ENCODE measurements around the gene KMO. TPM values are rescaled to one million over a fixed set of nuclear protein-coding genes. Genes with fewer than 3 reads are reported as not detected.

The KMO gene
- total and polyA plus RNA-seq, 4 donors: 1.3 to 4.8 (median 2.3) TPM

DNA sequence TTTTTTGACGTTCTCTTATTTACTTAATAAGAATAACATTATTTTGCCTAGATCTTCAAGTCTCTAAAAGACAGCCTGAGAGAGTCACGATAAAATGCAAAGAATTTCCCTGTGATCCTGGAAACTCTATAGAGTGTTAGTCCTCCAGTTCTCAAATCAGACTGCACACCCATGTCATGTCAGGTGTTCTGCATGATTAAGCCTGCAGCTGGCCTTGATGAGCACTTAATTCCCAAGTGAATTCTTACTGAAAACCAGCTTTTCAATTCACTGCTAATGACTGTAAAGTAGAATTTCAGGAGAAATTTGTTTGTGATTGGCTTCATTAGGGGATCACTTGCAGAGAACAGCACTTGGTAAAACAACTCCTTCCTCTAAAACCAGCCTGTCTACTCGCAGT lies 66.1 kb downstream of the KMO start:
- intact Hi-C loops (cut with DNase I): no loop called here
- ATAC-seq (ENCODE audit: low FRiP score) (no peak), DNase-seq (no peak)
- Histone ChIP-seq H3K27ac (ENCODE audit: low read depth in 1 of 2, low read length in 2 of 2) (no peak overlapping the region), H3K4me1 (ENCODE audit: control insufficient read depth in 1 of 2, insufficient read depth in 2 of 2, low read length in 2 of 2) (no peaks in the 10 kb centered on the region), H3K4me3 (ENCODE audit: low read length in 2 of 2) (no peak overlapping the region), H3K9me3 (ENCODE audit: control insufficient read depth, low read length) (no peaks in the 10 kb centered on the region), H3K27me3 (ENCODE audit: control insufficient read depth in 1 of 2, insufficient read depth in 2 of 2, low read length in 1 of 2) (no peaks in the 10 kb centered on the region), H3K36me3 (ENCODE audit: control insufficient read depth in 1 of 2, insufficient read depth in 2 of 2, low read length in 1 of 2) (no peaks in the 10 kb centered on the region)
- WGBS, 2 donors: 70 to 76% methylated on average over 3 of the region's 3 CpGs

GRCh38 chr1:241600496-241600901 lies 68.3 kb downstream of the KMO start:
- H3K36me3 ChIP-seq (ENCODE audit: control insufficient read depth in 1 of 2, insufficient read depth in 2 of 2, low read length in 1 of 2): no peaks in the 10 kb centered on the region
- no peak overlapping the region for H3K27ac ChIP-seq (ENCODE audit: low read depth in 1 of 2, low read length in 2 of 2)
- H3K27me3 ChIP-seq (ENCODE audit: control insufficient read depth in 1 of 2, insufficient read depth in 2 of 2, low read length in 1 of 2): no peaks in the 10 kb centered on the region
- intact Hi-C loops (cut with DNase I): no loop called here
- H3K9me3 ChIP-seq (ENCODE audit: control insufficient read depth, low read length): no peaks in the 10 kb centered on the region
- peaks cover 0 to 2% of the 10 kb centered on the region in 2 donors for H3K4me1 ChIP-seq (ENCODE audit: control insufficient read depth in 1 of 2, insufficient read depth in 2 of 2, low read length in 2 of 2)
- DNase-seq (no peak), ATAC-seq (ENCODE audit: low FRiP score) (no peak)
- WGBS, 2 donors: 71 to 84% methylated on average over 2 of the region's 2 CpGs
- H3K4me3 ChIP-seq (ENCODE audit: low read length in 2 of 2): no peak overlapping the region

DNA sequence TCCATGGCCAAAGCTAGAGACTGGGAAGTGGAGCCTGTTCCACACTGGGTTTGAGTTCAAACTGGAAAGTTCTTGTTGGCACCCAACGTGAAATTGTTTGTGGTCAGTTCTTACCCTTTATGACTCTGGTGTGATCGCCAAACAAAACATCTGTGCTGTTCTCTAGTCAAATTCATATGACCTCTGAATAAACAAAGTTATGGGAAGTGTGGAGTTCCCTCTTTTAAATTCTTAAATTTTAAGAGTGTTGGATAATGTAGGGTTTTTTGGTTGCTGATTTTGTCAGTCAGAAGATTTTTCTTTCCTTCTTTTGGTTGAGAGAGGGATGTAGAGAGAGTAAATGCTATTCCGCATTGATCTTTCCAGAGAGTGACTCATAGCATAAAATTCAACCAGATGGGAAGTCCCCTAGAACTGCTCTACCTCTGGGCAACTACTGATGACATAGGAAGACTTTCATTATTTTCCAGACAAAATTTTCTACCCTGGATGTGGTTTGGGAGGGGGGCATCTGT lies 71.6 kb downstream of the KMO start:
- intact Hi-C loops (cut with DNase I): no loop called here
- H3K27ac ChIP-seq (ENCODE audit: low read depth in 1 of 2, low read length in 2 of 2): no peak overlapping the region
- ATAC-seq (ENCODE audit: low FRiP score) (peak; percentile 48), DNase-seq (no peak)
- no peaks in the 10 kb centered on the region for H3K9me3 ChIP-seq (ENCODE audit: control insufficient read depth, low read length)
- no peaks in the 10 kb centered on the region for H3K27me3 ChIP-seq (ENCODE audit: control insufficient read depth in 1 of 2, insufficient read depth in 2 of 2, low read length in 1 of 2)
- H3K4me1 ChIP-seq (ENCODE audit: control insufficient read depth in 1 of 2, insufficient read depth in 2 of 2, low read length in 2 of 2): peaks cover 0 to 2% of the 10 kb centered on the region in 2 donors
- no peak overlapping the region for H3K4me3 ChIP-seq (ENCODE audit: low read length in 2 of 2)
- no peaks in the 10 kb centered on the region for H3K36me3 ChIP-seq (ENCODE audit: control insufficient read depth in 1 of 2, insufficient read depth in 2 of 2, low read length in 1 of 2)
- WGBS, 2 donors: 48 to 53% methylated on average over 3 of the region's 3 CpGs

GRCh38 chr1:241605146-241605805 lies 73.1 kb downstream of the KMO start:
- Histone ChIP-seq H3K9me3 (ENCODE audit: control insufficient read depth, low read length) (no peaks in the 10 kb centered on the region), H3K27ac (ENCODE audit: low read depth in 1 of 2, low read length in 2 of 2) (no peak overlapping the region), H3K4me1 (ENCODE audit: control insufficient read depth in 1 of 2, insufficient read depth in 2 of 2, low read length in 2 of 2) (peaks cover 0 to 2% of the 10 kb centered on the region in 2 donors), H3K36me3 (ENCODE audit: control insufficient read depth in 1 of 2, insufficient read depth in 2 of 2, low read length in 1 of 2) (no peaks in the 10 kb centered on the region), H3K4me3 (ENCODE audit: low read length in 2 of 2) (no peak overlapping the region), H3K27me3 (ENCODE audit: control insufficient read depth in 1 of 2, insufficient read depth in 2 of 2, low read length in 1 of 2) (no peaks in the 10 kb centered on the region)
- DNase-seq (no peak), ATAC-seq (ENCODE audit: low FRiP score) (no peak)
- WGBS, 2 donors: 73 to 78% methylated on average over 9 of the region's 9 CpGs
- intact Hi-C loops (cut with DNase I): no loop called here

GRCh38 chr1:241606544-241606943 lies 74.4 kb downstream of the KMO start:
- Histone ChIP-seq H3K27ac (ENCODE audit: low read depth in 1 of 2, low read length in 2 of 2) (no peak overlapping the region), H3K36me3 (ENCODE audit: control insufficient read depth in 1 of 2, insufficient read depth in 2 of 2, low read length in 1 of 2) (no peaks in the 10 kb centered on the region), H3K4me1 (ENCODE audit: control insufficient read depth in 1 of 2, insufficient read depth in 2 of 2, low read length in 2 of 2) (peaks cover 0 to 2% of the 10 kb centered on the region in 2 donors), H3K4me3 (ENCODE audit: low read length in 2 of 2) (no peak overlapping the region), H3K9me3 (ENCODE audit: control insufficient read depth, low read length) (no peaks in the 10 kb centered on the region), H3K27me3 (ENCODE audit: control insufficient read depth in 1 of 2, insufficient read depth in 2 of 2, low read length in 1 of 2) (no peaks in the 10 kb centered on the region)
- DNase-seq (no peak), ATAC-seq (ENCODE audit: low FRiP score) (no peak)
- intact Hi-C loops (cut with DNase I): no loop called here
- WGBS, 2 donors: 72 to 78% methylated on average over 5 of the region's 5 CpGs

GRCh38 chr1:241607497-241607896 lies 75.3 kb downstream of the KMO start:
- DNase-seq (no peak), ATAC-seq (ENCODE audit: low FRiP score) (no peak)
- H3K36me3 ChIP-seq (ENCODE audit: control insufficient read depth in 1 of 2, insufficient read depth in 2 of 2, low read length in 1 of 2): no peaks in the 10 kb centered on the region
- no peaks in the 10 kb centered on the region for H3K9me3 ChIP-seq (ENCODE audit: control insufficient read depth, low read length)
- no peak overlapping the region for H3K4me3 ChIP-seq (ENCODE audit: low read length in 2 of 2)
- H3K27me3 ChIP-seq (ENCODE audit: control insufficient read depth in 1 of 2, insufficient read depth in 2 of 2, low read length in 1 of 2): no peaks in the 10 kb centered on the region
- no peak overlapping the region for H3K27ac ChIP-seq (ENCODE audit: low read depth in 1 of 2, low read length in 2 of 2)
- intact Hi-C loops (cut with DNase I): no loop called here
- H3K4me1 ChIP-seq (ENCODE audit: control insufficient read depth in 1 of 2, insufficient read depth in 2 of 2, low read length in 2 of 2): peaks cover 0 to 2% of the 10 kb centered on the region in 2 donors

- Histone ChIP-seq H3K27me3 (ENCODE audit: control insufficient read depth in 1 of 2, insufficient read depth in 2 of 2, low read length in 1 of 2) (no peaks in the 10 kb centered on the region), H3K4me3 (ENCODE audit: low read length in 2 of 2) (no peak overlapping the region), H3K4me1 (ENCODE audit: control insufficient read depth in 1 of 2, insufficient read depth in 2 of 2, low read length in 2 of 2) (peaks cover 0 to 2% of the 10 kb centered on the region in 2 donors), H3K9me3 (ENCODE audit: control insufficient read depth, low read length) (no peaks in the 10 kb centered on the region), H3K36me3 (ENCODE audit: control insufficient read depth in 1 of 2, insufficient read depth in 2 of 2, low read length in 1 of 2) (no peaks in the 10 kb centered on the region), H3K27ac (ENCODE audit: low read depth in 1 of 2, low read length in 2 of 2) (no peak overlapping the region)
- 28 to 36% methylated on average over 3 of the region's 3 CpGs for WGBS, 2 donors
- intact Hi-C loops (cut with DNase I): no loop called here
- DNase-seq: no peak
- no peak for ATAC-seq (ENCODE audit: low FRiP score)
These were observed 76.3 kb downstream of the KMO start for GRCh38 chr1:241608379-241609033.

DNA sequence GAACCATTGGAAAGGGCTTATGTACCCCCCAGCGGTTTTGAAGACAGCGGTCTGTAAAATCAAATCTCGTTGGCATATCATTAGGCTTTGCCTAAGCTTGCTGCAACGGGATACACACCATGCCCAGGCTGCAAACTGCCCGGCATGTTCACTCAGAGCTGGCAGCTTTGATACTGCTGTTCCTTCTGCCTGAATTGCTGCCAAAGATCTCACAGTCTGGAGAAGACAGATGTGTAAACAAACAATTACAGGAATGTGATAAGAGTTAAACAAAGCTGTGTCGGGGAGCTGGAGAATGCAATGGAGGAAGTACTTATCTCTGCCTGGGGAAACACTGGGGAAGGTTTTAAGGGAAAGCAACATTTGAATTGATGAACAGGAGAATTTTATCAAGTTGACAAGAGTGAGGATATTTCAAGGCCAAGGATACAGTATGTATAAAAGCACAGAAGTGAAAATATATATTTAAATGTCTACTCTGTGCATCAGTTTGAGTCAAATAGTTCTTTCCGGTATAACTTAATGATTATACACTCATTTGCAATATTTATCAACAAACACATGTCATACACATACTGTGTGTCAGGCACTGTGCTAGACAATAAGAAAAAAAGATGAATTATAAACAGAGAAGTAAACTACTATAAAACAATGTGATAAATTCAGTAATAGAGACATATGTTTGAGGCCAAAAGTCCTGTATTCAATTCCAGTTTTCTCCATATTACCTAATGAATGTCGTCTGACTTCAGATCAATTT lies 78.1 kb downstream of the KMO start:
- 34 to 36% methylated on average over 8 of the region's 8 CpGs for WGBS, 2 donors
- no peaks in the 10 kb centered on the region for H3K9me3 ChIP-seq (ENCODE audit: control insufficient read depth, low read length)
- H3K27ac ChIP-seq (ENCODE audit: low read depth in 1 of 2, low read length in 2 of 2): no peak overlapping the region
- DNase-seq (no peak), ATAC-seq (ENCODE audit: low FRiP score) (no peak)
- H3K4me1 ChIP-seq (ENCODE audit: control insufficient read depth in 1 of 2, insufficient read depth in 2 of 2, low read length in 2 of 2): no peaks in the 10 kb centered on the region
- intact Hi-C loops (cut with DNase I): loop anchor here (2.0 to 5.0 kb wide), 2 partner anchors 222 to 225 kb away; no protein-coding TSS in a partner anchor
- no peak overlapping the region for H3K4me3 ChIP-seq (ENCODE audit: low read length in 2 of 2)
- no peaks in the 10 kb centered on the region for H3K36me3 ChIP-seq (ENCODE audit: control insufficient read depth in 1 of 2, insufficient read depth in 2 of 2, low read length in 1 of 2)
- H3K27me3 ChIP-seq (ENCODE audit: control insufficient read depth in 1 of 2, insufficient read depth in 2 of 2, low read length in 1 of 2): no peaks in the 10 kb centered on the region
